Right renal cortex interstitium (tissue), 3 donors: ENCODE data around the gene SAMM50. TPM values are rescaled to one million over a fixed set of nuclear protein-coding genes. Genes with fewer than 3 reads are reported as not detected.

Experiments
- DNase-seq, 3 donors: peaks; one replicate each; pipeline ENCODE4 v3.0.0-alpha.2; 2013; ENCODE audit warnings: low read depth in 3 of 3, low spot score in 2 of 3
- polyA plus RNA-seq, 3 donors: library from polyadenylated mRNA; unstranded; fragments of 120-200 nt; gene quantifications; one replicate each; pipeline ENCODE4 v1.2.1, GENCODE V29; 2013; ENCODE audit not compliant: insufficient read length in 3 of 3

The SAMM50 gene
- polyA plus RNA-seq, 3 donors: 63.8 to 69.4 (median 65.0) TPM

DNA sequence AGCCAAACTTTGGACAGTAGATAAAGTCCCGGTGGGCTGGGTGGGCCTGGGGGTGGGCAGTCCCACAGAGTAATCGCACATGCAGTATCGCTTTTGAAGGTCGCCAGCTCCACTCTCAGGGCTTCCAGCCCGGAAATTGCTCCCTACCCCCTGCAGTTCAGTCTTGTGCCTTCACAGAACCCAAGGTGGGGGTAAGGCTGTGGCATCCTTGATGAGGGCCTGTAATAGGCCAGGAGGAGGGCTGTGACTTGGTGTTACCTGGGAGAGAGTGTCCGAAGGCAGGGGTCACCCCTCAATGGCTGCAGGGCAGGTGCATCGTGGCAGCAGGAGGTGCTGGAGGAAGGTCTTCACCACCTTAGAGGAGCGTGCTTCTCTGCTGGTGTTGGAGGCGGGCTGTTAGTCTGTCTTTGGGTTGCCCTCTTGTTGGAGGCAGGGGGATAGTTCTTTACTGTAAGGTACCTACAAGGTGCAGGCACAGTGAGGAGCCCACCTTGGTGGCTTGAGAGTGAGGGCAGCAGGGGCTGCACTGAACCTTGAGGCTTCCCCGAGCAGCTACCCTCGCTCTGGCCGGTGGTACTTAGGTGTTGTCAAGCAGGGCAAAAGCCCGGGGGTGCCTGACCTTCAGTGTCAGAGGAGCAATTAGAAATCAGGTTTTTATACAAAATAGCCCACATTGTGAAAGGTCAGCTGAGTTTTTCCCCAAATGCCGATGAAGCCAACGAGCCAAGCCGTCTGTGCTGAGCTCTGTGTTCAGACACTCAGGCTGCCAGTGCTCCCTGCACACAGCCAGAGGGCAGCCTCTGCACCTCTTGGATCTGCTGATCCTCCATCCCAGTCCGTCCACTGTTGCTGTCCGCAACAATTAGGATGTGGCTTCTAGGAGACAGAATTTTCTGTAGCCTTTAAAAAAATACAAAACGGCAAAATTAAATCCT is 21.9 kb downstream of the SAMM50 start:
- DNase-seq: no peak

DNA sequence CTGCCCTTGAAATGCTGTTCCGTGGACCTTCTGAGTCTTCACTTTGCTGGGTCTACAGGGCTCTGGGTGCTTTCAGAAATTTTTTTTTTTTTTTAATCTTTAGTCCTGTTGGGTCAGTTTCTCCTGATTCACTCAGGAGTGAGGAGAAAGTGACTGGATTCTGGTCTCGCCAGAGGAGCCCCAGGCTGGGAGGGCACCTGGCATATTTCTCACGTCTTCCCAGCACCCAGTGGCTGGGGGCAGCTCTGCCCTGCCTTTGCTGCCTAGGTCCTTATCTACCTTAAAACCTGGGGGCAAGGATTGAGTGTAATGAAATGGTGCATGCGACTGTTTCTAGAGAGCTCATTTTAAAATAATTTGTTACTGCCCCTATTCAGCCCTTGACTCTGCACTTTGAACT is 23.3 kb downstream of the SAMM50 start:
- DNase-seq: no peak

DNA sequence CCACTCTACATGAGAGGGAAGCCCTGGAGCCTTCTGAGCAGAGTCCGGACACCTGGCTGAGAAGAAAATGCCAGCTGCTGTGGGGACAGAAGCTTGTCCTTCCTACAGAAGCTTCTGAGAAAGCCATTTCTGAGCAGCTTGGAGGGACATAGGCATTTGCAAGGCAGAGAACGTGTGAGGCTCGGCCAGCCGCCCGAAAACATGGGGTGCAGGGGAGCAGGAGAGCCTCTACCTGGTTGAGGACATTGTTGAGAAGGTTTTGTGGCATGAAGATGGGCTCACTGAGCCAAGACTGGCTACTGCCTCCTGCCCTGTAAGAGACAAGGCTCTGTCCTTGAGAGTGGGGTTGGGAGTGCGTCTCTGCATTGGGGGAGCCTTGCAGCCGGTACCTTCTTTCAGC is 25.3 kb downstream of the SAMM50 start:
- DNase-seq: no peak

GRCh38 chr22:43980996-43981395 is 25.8 kb downstream of the SAMM50 start:
- no peak for DNase-seq

GRCh38 chr22:43983808-43984207 is 28.6 kb downstream of the SAMM50 start:
- DNase-seq: no peak

GRCh38 chr22:43985532-43985931 is 30.3 kb downstream of the SAMM50 start:
- DNase-seq: no peak

- no peak for DNase-seq
These were observed 33.0 kb downstream of the SAMM50 start for GRCh38 chr22:43988116-43988820.

GRCh38 chr22:43988960-43989359 is 33.7 kb downstream of the SAMM50 start:
- no peak for DNase-seq

DNA sequence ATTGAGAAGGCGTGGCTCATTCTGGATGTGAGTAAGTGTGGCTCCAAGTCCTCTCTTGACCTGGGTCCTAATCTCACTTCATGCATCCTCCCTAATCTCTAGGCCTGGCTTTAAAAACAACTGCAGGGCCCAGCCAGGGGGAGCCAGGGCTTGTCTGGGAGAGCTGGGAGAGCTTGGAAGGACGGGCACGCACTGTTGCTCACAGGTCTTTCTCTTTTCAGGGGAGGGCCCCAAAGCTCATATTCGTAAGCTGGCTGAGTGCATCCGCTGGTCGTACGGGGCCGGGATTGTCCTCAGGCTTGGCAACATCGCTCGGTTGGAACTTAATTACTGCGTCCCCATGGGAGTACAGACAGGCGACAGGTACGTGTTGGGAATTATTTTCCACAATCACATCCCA is 34.8 kb downstream of the SAMM50 start:
- DNase-seq: no peak

DNA sequence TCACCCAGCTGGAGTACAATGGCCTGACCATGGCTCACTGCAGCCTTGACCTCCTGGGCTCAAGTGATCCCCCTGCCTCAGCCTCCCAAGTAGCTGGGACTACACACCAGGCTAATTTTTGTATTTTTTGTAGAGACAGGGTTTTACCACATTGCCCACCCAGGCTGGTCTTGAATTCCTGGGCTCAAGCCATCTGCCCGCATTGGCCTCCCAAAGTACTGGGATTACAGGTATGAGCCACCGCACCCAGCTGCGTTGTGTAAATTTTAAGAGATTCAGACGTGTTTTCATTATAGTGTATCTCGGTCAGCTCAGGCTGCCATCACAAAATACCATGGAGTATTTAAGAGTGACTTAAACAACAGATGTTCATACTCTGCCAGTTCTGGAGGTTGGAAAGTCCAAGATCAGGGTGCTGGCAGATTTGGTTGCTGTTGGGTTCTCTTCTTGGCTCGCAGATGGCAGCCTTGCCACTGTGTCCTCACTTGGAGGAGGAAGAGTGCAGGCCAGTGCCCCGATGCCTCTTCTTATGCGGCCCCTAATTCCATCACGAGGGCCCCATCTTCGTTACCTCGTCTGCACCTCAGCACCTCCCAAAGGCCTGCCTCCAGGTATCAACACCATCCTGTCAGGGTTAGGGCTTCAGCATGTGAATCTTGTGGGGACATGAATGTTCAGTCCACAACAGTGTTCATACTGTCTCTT is 36.2 kb downstream of the SAMM50 start:
- no peak for DNase-seq

DNA sequence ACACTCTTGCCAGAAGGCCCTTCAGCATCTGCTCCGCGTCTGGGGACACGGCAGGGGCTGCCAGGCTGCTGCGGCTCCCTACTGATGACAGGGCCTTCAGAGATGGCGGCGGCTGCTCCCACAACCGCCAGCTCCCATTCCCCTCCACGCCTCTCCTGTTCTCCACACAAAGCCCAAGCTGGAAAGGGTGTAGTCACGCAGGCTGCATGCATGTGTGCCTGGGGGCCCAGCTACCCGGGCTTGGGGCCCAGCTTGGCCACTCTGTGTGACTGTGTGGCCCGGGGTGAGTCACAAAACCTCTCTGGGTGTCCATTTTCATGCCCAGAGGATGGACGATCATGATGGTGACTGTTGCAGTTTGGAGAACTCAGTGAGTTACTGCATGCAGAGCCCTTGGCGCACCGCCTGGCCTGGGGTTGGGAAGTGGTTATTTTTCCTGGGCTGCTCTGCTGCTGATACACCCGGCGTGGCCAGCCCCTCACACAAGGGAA is 37.1 kb downstream of the SAMM50 start:
- no peak for DNase-seq

- DNase-seq: no peak
These were observed 38.0 kb downstream of the SAMM50 start for GRCh38 chr22:43993072-43993760.

DNA sequence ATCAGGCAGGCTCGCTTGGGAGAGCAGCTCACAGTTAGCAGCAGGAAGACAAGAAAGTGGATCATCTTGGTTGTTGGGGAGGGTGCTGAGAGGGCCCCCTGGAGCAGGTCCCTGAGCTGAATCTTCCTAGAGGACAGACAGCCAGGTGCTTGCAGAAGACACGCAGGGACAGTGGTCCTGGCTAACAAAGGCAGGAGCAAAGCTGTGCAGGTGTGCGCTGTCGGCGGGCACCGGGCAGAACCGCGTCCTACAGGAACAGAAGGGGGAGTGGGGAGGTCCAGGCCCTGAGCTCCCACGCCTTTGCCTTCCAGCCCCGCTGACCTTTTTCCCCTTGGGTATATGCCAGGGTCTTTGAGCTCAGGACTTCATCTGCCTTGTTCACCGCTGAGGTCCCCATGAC is 38.8 kb downstream of the SAMM50 start:
- DNase-seq: no peak

- DNase-seq: no peak
These were observed 39.2 kb downstream of the SAMM50 start for GRCh38 chr22:43994416-43994815.

DNA sequence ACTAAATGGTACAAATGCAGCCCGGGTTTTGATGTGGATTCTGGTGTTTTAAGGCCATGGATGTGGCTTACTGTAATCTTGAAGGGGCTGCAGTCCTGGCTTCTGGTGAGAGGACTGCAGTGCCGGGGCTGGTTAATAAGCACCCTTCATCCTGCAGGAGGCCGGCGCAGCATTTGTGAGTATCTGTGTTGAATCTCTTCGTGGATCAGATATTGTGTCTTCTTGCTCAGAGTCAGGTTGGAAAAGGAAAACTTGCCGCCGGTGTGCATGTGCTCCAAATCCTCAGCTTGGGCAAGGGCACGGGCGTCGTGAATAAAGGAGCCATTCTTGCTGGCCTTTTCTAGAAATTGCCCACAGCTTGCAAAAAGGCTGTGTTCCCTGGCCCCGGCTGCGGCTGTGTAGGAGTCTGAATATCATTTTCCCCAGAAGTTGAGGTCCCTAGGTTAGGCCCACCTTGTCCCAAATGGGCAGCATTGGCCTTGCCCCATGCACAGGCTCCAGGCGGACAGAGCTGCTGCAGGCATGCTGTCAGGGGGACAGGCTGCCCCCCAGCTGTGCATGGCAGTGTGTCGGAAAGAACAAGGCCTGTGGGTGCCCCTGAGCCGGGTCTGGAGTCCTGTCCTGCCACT is 39.9 kb downstream of the SAMM50 start:
- DNase-seq: no peak

- no peak for DNase-seq
These were observed 40.5 kb downstream of the SAMM50 start for GRCh38 chr22:43995798-43996169.

GRCh38 chr22:43996170-43996980 is 41.1 kb downstream of the SAMM50 start:
- no peak for DNase-seq

- DNase-seq: no peak
These were observed 41.7 kb downstream of the SAMM50 start for GRCh38 chr22:43996981-43997265.

DNA sequence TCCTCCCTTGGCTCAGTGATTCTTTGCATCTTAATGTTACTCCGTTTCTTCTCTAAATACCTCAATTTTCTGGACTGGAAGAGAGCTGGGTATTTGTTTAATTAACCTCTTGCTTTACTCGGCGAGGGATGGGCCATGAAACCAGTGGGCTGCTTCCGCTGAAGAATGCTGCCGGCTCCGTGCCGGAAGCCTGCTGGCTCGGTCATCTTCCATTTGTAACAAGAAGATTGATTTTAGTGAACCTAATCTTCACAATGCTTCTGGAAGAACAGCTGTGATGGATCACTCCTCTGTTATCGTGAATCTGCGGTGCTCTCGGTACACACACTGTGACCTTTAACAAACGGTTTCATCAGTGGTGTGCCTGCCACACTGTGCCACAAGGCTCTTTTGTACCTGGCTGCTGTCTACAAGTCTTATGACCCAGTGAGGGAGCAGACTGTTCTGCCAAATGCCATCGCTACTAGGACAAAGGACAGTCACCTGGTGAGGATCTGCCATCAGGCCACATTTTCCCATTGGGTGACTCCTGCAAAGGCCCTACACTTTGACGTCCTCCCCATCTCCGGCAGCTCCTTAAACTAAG is 43.5 kb downstream of the SAMM50 start:
- DNase-seq: no peak
